Adrenal gland (tissue), 12 donors: ENCODE measurements around the gene RFX8. TPM values are rescaled to one million over a fixed set of nuclear protein-coding genes. Genes with fewer than 3 reads are reported as not detected.
"Not testable (repeated sequence)": the region's sequence is repeated elsewhere in the genome, so short reads cannot be mapped to it uniquely, and the experiment has no call there.

ENCODE experiments used
- DNase-seq, 7 donors: peaks; one replicate each; pipeline ENCODE4 v3.0.0-alpha.2; 2019 to 2020
- H3K27ac ChIP-seq, 5 donors: fragments of 200-600 bp; sonication (generic) in 4 of 5; 1 replicate in 3 of 5; 2 replicates in 2 of 5; pipeline versions ENCODE4 v1.5.1 to v1.8.0; 2016 to 2020; ENCODE audit warnings: mild to moderate bottlenecking in 1 of 5
- H3K27me3 ChIP-seq: fragments of 200-600 bp; 2 replicates; pipeline ENCODE4 v1.8.0; 2021
- H3K36me3 ChIP-seq, 2 donors: fragments of 200-600 bp; replicated peaks in 1 of 2; 1 replicate in 1 of 2; 2 replicates in 1 of 2; pipeline versions ENCODE4 v1.5.1 to v1.8.0; 2018 to 2022
- H3K4me1 ChIP-seq, 2 donors: fragments of 200-600 bp; replicated peaks in 1 of 2; 1 replicate in 1 of 2; 2 replicates in 1 of 2; pipeline versions ENCODE4 v1.5.1 to v1.8.0; 2018 to 2021
- H3K4me3 ChIP-seq, 4 donors: fragments of 200-600 bp; sonication (generic) in 3 of 4; one replicate each; pipeline ENCODE4 v1.5.1; 2016 to 2018
- H3K9me3 ChIP-seq, 3 donors: fragments of 200-600 bp; sonication (generic) in 1 of 3; replicated peaks in 1 of 3; 1 replicate in 2 of 3; 2 replicates in 1 of 3; pipeline versions ENCODE4 v1.5.1 to v1.8.0; 2016 to 2021
- CTCF ChIP-seq, 6 experiments: fragments of 450-650 bp in 4 of 6; fragments of 200-600 bp in 2 of 6; sonication (generic) in 1 of 6; IDR thresholded peaks; 1 replicate in 5 of 6; 2 replicates in 1 of 6; pipeline versions ENCODE4 v1.5.1 to v1.8.0; 2016 to 2021; ENCODE audit warnings: antibody characterized with exemption in 6 of 6, mild to moderate bottlenecking in 2 of 6, moderate library complexity in 1 of 6
- POLR2A ChIP-seq, 2 donors: fragments of 450-650 bp; IDR thresholded peaks; one replicate each; pipeline ENCODE4 v1.6.1; 2017; ENCODE audit warnings: antibody characterized with exemption in 2 of 2, mild to moderate bottlenecking in 2 of 2, moderate library complexity in 1 of 2
- WGBS, 4 donors: extraction: QIAGEN DNeasy Blood & Tissue Kit in 2 of 4; methylation state at CpG; one replicate each; pipeline versions ENCODE4 v1.1.5 to v1.1.7; 2013 to 2017; 5-methylcytosine and 5-hydroxymethylcytosine counted together
- intact Hi-C, 2 donors: fragments of 100-400 bp; cut with DNase I; formaldehyde crosslinking; loops; one replicate each; pipeline versions ENCODE4 v1.14.1 to v1.15.0; 2022 to 2023
- polyA plus RNA-seq, 3 donors: library from polyadenylated mRNA; stranded (reverse); fragments of 200-250 nt in 2 of 3; fragments of 350-450 nt in 1 of 3; fragmentation: Illumina TruSeq in 1 of 3; extraction: RNeasy Lipid Tissue Mini Kit (QIAGEN cat#74804) in 1 of 3; gene quantifications; one replicate each; pipeline ENCODE4 v1.2.3, GENCODE V29; 2013 to 2014
- total RNA-seq, 9 donors: library from RNA; depleted of rRNA in 4 of 9; stranded (reverse); fragments of >200 nt in 4 of 9; fragments of 120-200 nt in 1 of 9; fragmentation: NEBNext Ultra II Directional in 1 of 9; extraction: Animal tissue kit (Norgen Biotek cat#: 25700) in 1 of 9; gene quantifications; one replicate each; pipeline versions ENCODE4 v1.1.0 to v1.2.4, GENCODE V29; 2013 to 2023
- donor health status: healthy with polysubstance abuse.
- donor health status: Bipolar disorder and iron deficiency.
- donor health status: DM: yes; HTN: yes; CAD: no.
- donor health status: DM: no; HTN: no; CAD: no.
- donor health status: DM: no; HTN: no; CAD: no.
- donor health status: DM: yes; HTN: yes; CAD: no.

RFX8 gene
- total and polyA plus RNA-seq, 12 donors = 0.14 to 21.8 (median 0.74) TPM; not detected in 4

GRCh38 chr2:101463911-101464641 is 10.8 kb downstream of the RFX8 start:
- TF ChIP-seq CTCF (IDR thresholded peaks at IDR 0.05) = no peak
- Histone ChIP-seq H3K4me3 (no peak overlapping the region), H3K36me3 (no peaks in the 10 kb centered on the region), H3K27me3 (peaks cover 7% of the 10 kb centered on the region), H3K9me3 (no peaks in the 10 kb centered on the region), H3K4me1 (no peaks in the 10 kb centered on the region), H3K27ac (peak overlapping the region in 2 of 5 donors; percentile 9 to 75)
- intact Hi-C loops = no loop called here
- peak in 2 of 7 donors; percentile 14 to 30 for DNase-seq
- 34 to 46% (median 42%) methylated on average over 11 of the region's 11 CpGs for WGBS, 4 donors

- Histone ChIP-seq H3K36me3 (no peaks in the 10 kb centered on the region), H3K27ac (peak overlapping the region in 1 of 5 donors; percentile 75), H3K4me3 (no peak overlapping the region), H3K4me1 (no peaks in the 10 kb centered on the region), H3K27me3 (peaks cover 7% of the 10 kb centered on the region), H3K9me3 (no peaks in the 10 kb centered on the region)
- intact Hi-C loops = no loop called here
- DNase-seq = no peak
- 86 to 90% (median 88%) methylated on average over 7 to 8 of the region's 8 CpGs for WGBS, 4 donors
- TF ChIP-seq POLR2A (IDR thresholded peaks at IDR 0.05) = no peak
These were observed 11.5 kb downstream of the RFX8 start for GRCh38 chr2:101463421-101463820.

GRCh38 chr2:101461381-101461780 is 13.5 kb downstream of the RFX8 start:
- intact Hi-C loops = no loop called here
- peaks cover 7% of the 10 kb centered on the region for H3K27me3 ChIP-seq
- no peak overlapping the region for H3K27ac ChIP-seq
- H3K36me3 ChIP-seq = no peaks in the 10 kb centered on the region
- H3K9me3 ChIP-seq = no peaks in the 10 kb centered on the region
- H3K4me3 ChIP-seq = no peak overlapping the region
- DNase-seq = no peak
- no peaks in the 10 kb centered on the region for H3K4me1 ChIP-seq
- WGBS, 4 donors = 64 to 80% (median 69%) methylated on average over 2 of the region's 2 CpGs
- TF ChIP-seq POLR2A (IDR thresholded peaks at IDR 0.05) (no peak), CTCF (IDR thresholded peaks at IDR 0.05) (no peak)

- H3K4me3 ChIP-seq, intact Hi-C loops: not testable (repeated sequence)
- WGBS, 4 donors = 57 to 76% (median 72%) methylated on average over 3 of the region's 3 CpGs
These were observed 20.5 kb downstream of the RFX8 start for GRCh38 chr2:101454408-101454807.

GRCh38 chr2:101450965-101451364 is 23.9 kb downstream of the RFX8 start:
- Histone ChIP-seq H3K27me3 (no peaks in the 10 kb centered on the region), H3K36me3 (no peaks in the 10 kb centered on the region), H3K9me3 (no peaks in the 10 kb centered on the region), H3K4me1 (no peaks in the 10 kb centered on the region), H3K4me3 (no peak overlapping the region), H3K27ac (no peak overlapping the region)
- TF ChIP-seq POLR2A (IDR thresholded peaks at IDR 0.05) (no peak), CTCF (IDR thresholded peaks at IDR 0.05) (no peak)
- intact Hi-C loops = no loop called here
- 71 to 87% (median 74%) methylated on average over 6 of the region's 6 CpGs for WGBS, 4 donors
- DNase-seq = no peak

More at GRCh38 chr2:101454408-101454807, 20.5 kb downstream of the RFX8 start:
- not testable (repeated sequence) for DNase-seq, H3K4me1 ChIP-seq, H3K9me3 ChIP-seq, H3K36me3 ChIP-seq, H3K27me3 ChIP-seq, H3K27ac ChIP-seq
